GM19239 (cell line): ENCODE results near the gene RALBP1.

Experiments
- DNase-seq: peaks from one replicate; pipeline ENCODE4 v3.0.0; 2011; ENCODE audit warnings: low spot score; ENCODE audit not compliant: insufficient read length
- FAIRE-seq: peaks from 2 replicates; lab custom pipeline; 2011; peaks lifted over from hg19 to GRCh38; lab: Jason Lieb, UNC

RALBP1 gene

GRCh38 chr18:9575558-9575957 is 100.2 kb downstream of the RALBP1 start:
- DNase-seq: no peak
- no peak for FAIRE-seq

GRCh38 chr18:9577361-9577760 is 102.0 kb downstream of the RALBP1 start:
- no peak for DNase-seq
- no peak for FAIRE-seq

GRCh38 chr18:9578306-9578705 is 103.0 kb downstream of the RALBP1 start:
- DNase-seq (no peak), FAIRE-seq (no peak)

- FAIRE-seq: no peak
- DNase-seq: no peak
Measured at GRCh38 chr18:9581667-9582066, 106.4 kb downstream of the RALBP1 start.

- no peak for DNase-seq
- FAIRE-seq: no peak
Measured at GRCh38 chr18:9586814-9587213, 111.5 kb downstream of the RALBP1 start.
